ENCODE results near the gene SNN.

- TF ChIP-seq CTCF (IDR thresholded peaks at IDR 0.05) = no peak
- TF ChIP-seq POLR2AphosphoS5 (IDR thresholded peaks at IDR 0.05; ENCODE audit: low read depth, low read length) = no peak
These were observed 16.2 kb downstream of the SNN start for GRCh38 chr16:11684231-11685025.
